Right atrium auricular region (tissue), 2 donors: ENCODE results near the gene SAMD4A. TPM values are rescaled to one million over a fixed set of nuclear protein-coding genes. Genes with fewer than 3 reads are reported as not detected.
"Not testable (repeated sequence)": the region's sequence is repeated elsewhere in the genome, so short reads cannot be mapped to it uniquely, and the experiment has no call there.

Experiments
- DNase-seq: peaks from one replicate; pipeline ENCODE4 v3.0.0-alpha.2; 2019; ENCODE audit warnings: low spot score
- H3K27ac ChIP-seq, 2 donors: fragments of 200-600 bp; sonication (generic); 1 replicate in 1 of 2; 2 replicates in 1 of 2; pipeline ENCODE4 v1.5.1; 2016 to 2019
- H3K27me3 ChIP-seq, 2 donors: fragments of 200-600 bp; sonication (generic); one replicate each; pipeline versions ENCODE4 v1.5.1 to v1.6.0; 2017 to 2019
- H3K36me3 ChIP-seq: fragments of 200-600 bp; sonication (generic); one replicate; pipeline ENCODE4 v1.5.1; 2016
- H3K4me1 ChIP-seq, 2 donors: fragments of 200-600 bp; sonication (generic); one replicate each; pipeline versions ENCODE4 v1.5.1 to v1.6.0; 2017 to 2019
- H3K4me3 ChIP-seq, 2 donors: fragments of 200-600 bp; sonication (generic); 1 replicate in 1 of 2; 2 replicates in 1 of 2; pipeline ENCODE4 v1.5.1; 2017 to 2019; ENCODE audit warnings: mild to moderate bottlenecking in 1 of 2, moderate library complexity in 1 of 2
- H3K9me3 ChIP-seq, 2 donors: fragments of 200-600 bp; sonication (generic); one replicate each; pipeline ENCODE4 v1.5.1; 2019
- CTCF ChIP-seq, 2 donors: fragments of 200-600 bp; sonication (generic); IDR thresholded peaks; one replicate each; pipeline ENCODE4 v1.5.1; 2019; ENCODE audit warnings: antibody characterized with exemption in 2 of 2
- total RNA-seq, 2 donors: library from RNA; depleted of rRNA; stranded (reverse); fragments of >200 nt; gene quantifications; one replicate each; pipeline ENCODE4 v1.1.0, GENCODE V29; 2016

SAMD4A gene
- total RNA-seq, 2 donors from 2014 or later, result 74.5 to 102 TPM

GRCh38 chr14:54796961-54797360 is 230.0 kb downstream of the SAMD4A start:
- DNase-seq, result no peak
- H3K27ac ChIP-seq, result no peak overlapping the region
- no peaks in the 10 kb centered on the region for H3K36me3 ChIP-seq
- H3K4me3 ChIP-seq, result no peak overlapping the region
- H3K27me3 ChIP-seq, result no peaks in the 10 kb centered on the region
- H3K9me3 ChIP-seq, result peaks cover 0 to 4% of the 10 kb centered on the region in 2 donors
- no peaks in the 10 kb centered on the region for H3K4me1 ChIP-seq
- no peak for TF ChIP-seq CTCF (IDR thresholded peaks at IDR 0.05)

DNA sequence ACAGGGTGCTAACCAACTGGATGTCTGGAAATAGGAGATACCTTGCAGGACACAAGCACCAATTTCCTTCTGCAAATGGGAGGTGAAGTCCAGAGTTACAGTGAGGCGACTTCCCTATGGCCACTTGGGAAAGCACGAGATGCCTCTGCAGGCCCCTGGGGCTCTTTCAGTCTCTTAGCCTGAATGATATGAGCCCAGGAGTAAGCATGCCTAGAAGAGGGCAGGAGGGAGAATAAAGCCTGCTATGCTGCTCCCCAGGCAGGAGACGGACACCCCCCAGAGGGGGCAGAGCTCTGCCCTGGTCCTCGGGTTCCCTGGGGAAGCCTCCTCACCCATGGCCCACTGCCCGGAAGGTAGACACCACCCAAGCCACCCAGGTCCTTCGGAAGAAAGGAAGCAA is 230.6 kb downstream of the SAMD4A start:
- no peak overlapping the region for H3K4me3 ChIP-seq
- no peaks in the 10 kb centered on the region for H3K36me3 ChIP-seq
- H3K9me3 ChIP-seq, result peaks cover 0 to 4% of the 10 kb centered on the region in 2 donors
- TF ChIP-seq CTCF (IDR thresholded peaks at IDR 0.05), result no peak
- H3K27ac ChIP-seq, result no peak overlapping the region
- H3K27me3 ChIP-seq, result no peaks in the 10 kb centered on the region
- H3K4me1 ChIP-seq, result no peaks in the 10 kb centered on the region
- DNase-seq, result no peak

DNA sequence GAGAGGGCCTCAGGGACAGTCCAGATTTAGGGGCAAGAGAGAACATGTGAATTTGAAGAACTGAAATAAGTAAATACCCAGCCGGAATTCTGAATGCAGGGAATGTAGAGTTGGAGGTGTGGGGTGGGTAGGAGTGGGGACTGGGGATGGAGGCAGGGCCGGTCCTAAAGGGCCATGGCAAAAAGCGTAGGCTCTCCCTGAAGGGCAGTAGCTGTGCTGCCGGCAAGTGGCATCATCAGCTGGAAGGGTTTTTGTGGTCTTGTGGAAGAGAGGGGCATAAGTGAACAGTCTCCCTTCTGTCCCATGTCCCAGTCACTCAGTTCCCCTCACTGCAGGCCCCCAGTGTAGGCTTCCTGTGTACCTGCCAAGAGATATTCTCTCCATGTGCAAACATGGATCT is 231.1 kb downstream of the SAMD4A start:
- TF ChIP-seq CTCF (IDR thresholded peaks at IDR 0.05), result no peak
- no peaks in the 10 kb centered on the region for H3K4me1 ChIP-seq
- H3K27ac ChIP-seq, result no peak overlapping the region
- H3K27me3 ChIP-seq, result no peaks in the 10 kb centered on the region
- peaks cover 0 to 4% of the 10 kb centered on the region in 2 donors for H3K9me3 ChIP-seq
- no peak for DNase-seq
- no peaks in the 10 kb centered on the region for H3K36me3 ChIP-seq
- H3K4me3 ChIP-seq, result no peak overlapping the region

- H3K9me3 ChIP-seq, result peaks cover 0 to 4% of the 10 kb centered on the region in 2 donors
- no peaks in the 10 kb centered on the region for H3K36me3 ChIP-seq
- no peak for DNase-seq
- TF ChIP-seq CTCF (IDR thresholded peaks at IDR 0.05), result no peak
- no peak overlapping the region for H3K27ac ChIP-seq
- H3K4me1 ChIP-seq, result no peaks in the 10 kb centered on the region
- H3K27me3 ChIP-seq, result no peaks in the 10 kb centered on the region
- H3K4me3 ChIP-seq, result no peak overlapping the region
Observed at GRCh38 chr14:54798465-54799124, 231.7 kb downstream of the SAMD4A start.

- H3K27ac ChIP-seq, H3K9me3 ChIP-seq, H3K27me3 ChIP-seq, H3K36me3 ChIP-seq, DNase-seq, H3K4me3 ChIP-seq: not testable (repeated sequence)
- H3K4me1 ChIP-seq, result peaks cover 0 to 12% of the 10 kb centered on the region in 2 donors
Observed at GRCh38 chr14:54801482-54801881, 234.6 kb downstream of the SAMD4A start.

DNA sequence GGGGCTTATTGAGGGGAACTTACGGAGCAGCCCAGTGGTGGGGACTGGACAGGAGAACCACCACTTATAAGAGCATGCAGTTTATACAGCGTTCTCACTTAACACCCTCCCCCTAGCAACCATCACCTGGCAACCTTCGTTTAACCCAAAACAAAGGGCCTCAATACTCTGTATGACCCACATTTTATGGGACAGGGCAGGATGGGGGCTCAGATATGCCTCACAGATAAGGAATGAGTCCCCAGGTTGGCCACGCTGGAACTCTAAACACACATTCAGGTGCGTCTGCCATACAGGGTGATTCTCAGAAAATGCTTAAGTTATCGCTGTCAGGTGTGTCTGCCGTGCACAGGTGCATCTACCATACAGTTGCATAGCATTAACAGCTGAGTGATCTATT is 236.5 kb downstream of the SAMD4A start:
- H3K36me3 ChIP-seq, result no peaks in the 10 kb centered on the region
- peaks cover 0 to 12% of the 10 kb centered on the region in 2 donors for H3K4me1 ChIP-seq
- H3K27me3 ChIP-seq, result no peaks in the 10 kb centered on the region
- no peaks in the 10 kb centered on the region for H3K9me3 ChIP-seq
- H3K27ac ChIP-seq, result no peak overlapping the region
- H3K4me3 ChIP-seq, result no peak overlapping the region
- no peak for TF ChIP-seq CTCF (IDR thresholded peaks at IDR 0.05)
- no peak for DNase-seq
